Right lobe of liver (tissue), 6 donors: ENCODE data around the gene TGFBR3. TPM values are rescaled to one million over a fixed set of nuclear protein-coding genes. Genes with fewer than 3 reads are reported as not detected.

Experiments
- ATAC-seq, 4 donors: fragments of 200-7000 bp; cut with Tn5 transposase; one replicate each; pipeline ENCODE4 v1.9.1; 2020; ENCODE audit warnings: mild to moderate bottlenecking in 4 of 4, moderate library complexity in 4 of 4
- DNase-seq, 3 donors: peaks; one replicate each; pipeline ENCODE4 v3.0.0-alpha.2; 2020
- H3K27ac ChIP-seq, 3 donors: fragments of 200-600 bp; one replicate each; pipeline ENCODE4 v1.8.0; 2022
- H3K27me3 ChIP-seq, 2 donors: fragments of 200-600 bp; one replicate each; pipeline ENCODE4 v1.8.0; 2022
- H3K36me3 ChIP-seq, 4 donors: fragments of 200-600 bp; sonication (generic) in 1 of 4; one replicate each; pipeline versions ENCODE4 v1.5.1 to v1.8.0; 2017 to 2022; ENCODE audit warnings: control low read depth in 1 of 4
- H3K4me1 ChIP-seq, 4 donors: fragments of 200-600 bp; sonication (generic) in 1 of 4; one replicate each; pipeline versions ENCODE4 v1.5.1 to v1.8.0; 2017 to 2022; ENCODE audit warnings: control low read depth in 1 of 4
- H3K4me3 ChIP-seq, 3 donors: fragments of 200-600 bp; one replicate each; pipeline ENCODE4 v1.8.0; 2022
- H3K9me3 ChIP-seq, 4 donors: fragments of 200-600 bp; sonication (generic) in 1 of 4; one replicate each; pipeline versions ENCODE4 v1.5.1 to v1.8.0; 2017 to 2022; ENCODE audit warnings: control low read depth in 1 of 4
- CTCF ChIP-seq, 4 donors: fragments of 200-600 bp in 3 of 4; fragments of 450-650 bp in 1 of 4; IDR thresholded peaks; one replicate each; pipeline versions ENCODE4 v1.5.1 to v1.8.0; 2016 to 2022; ENCODE audit warnings: antibody characterized with exemption in 4 of 4, mild to moderate bottlenecking in 2 of 4
- POLR2A ChIP-seq: fragments of 450-650 bp; IDR thresholded peaks from one replicate; pipeline ENCODE4 v1.6.1; 2017; ENCODE audit warnings: antibody characterized with exemption, mild to moderate bottlenecking
- WGBS: methylation state at CpG from one replicate; pipeline ENCODE4 v1.1.6; 2018; ENCODE audit warnings: low coverage, low lambda C conversion rate; ENCODE audit not compliant: insufficient coverage; ENCODE audit errors: missing lambda C conversion rate; 5-methylcytosine and 5-hydroxymethylcytosine counted together
- intact Hi-C, 2 donors: fragments of 100-400 bp; cut with DNase I; formaldehyde crosslinking; loops; one replicate each; pipeline versions ENCODE4 v1.11.2 to v1.14.1; 2022
- total RNA-seq, 6 experiments: library from RNA; depleted of rRNA in 2 of 6; stranded (reverse); fragments of >200 nt in 2 of 6; fragmentation: NEBNext Ultra II Directional in 3 of 6; extraction: Animal tissue kit (Norgen Biotek cat#: 25700) in 3 of 6; gene quantifications; one replicate each; pipeline versions ENCODE4 v1.1.0 to v1.2.4, GENCODE V29; 2016 to 2023
- donor health status: DM: no; HTN: yes; CAD: no.
- donor health status: DM: no; HTN: no; CAD: no.
- donor health status: DM: no; HTN: no; CAD: no.
- donor health status: DM: no; HTN: yes; CAD: no.
- donor health status: DM: no; HTN: yes; CAD: no.

Gene TGFBR3
- total RNA-seq, 6 experiments from 2014 or later = 9.0 to 32.3 (median 18.1) TPM

GRCh38 chr1:91768786-91769725, 116.9 kb downstream of the TGFBR3 start:
- Histone ChIP-seq H3K27ac (peak overlapping the region in 2 of 3 donors; percentile 72 to 83), H3K4me3 (no peak overlapping the region), H3K27me3 (no peaks in the 10 kb centered on the region), H3K4me1 (peaks cover 0 to 35% (median 12%) of the 10 kb centered on the region in 4 donors), H3K36me3 (no peaks in the 10 kb centered on the region), H3K9me3 (no peaks in the 10 kb centered on the region)
- WGBS = 70% methylated on average over 9 of the region's 9 CpGs
- ATAC-seq = no peak
- DNase-seq = no peak
- intact Hi-C loops = no loop called here
- TF ChIP-seq CTCF (IDR thresholded peaks at IDR 0.05) (no peak), POLR2A (no peak)

GRCh38 chr1:91768120-91768519, 117.8 kb downstream of the TGFBR3 start:
- H3K4me3 ChIP-seq = no peak overlapping the region
- peak in 1 of 4 donors; percentile 4 for ATAC-seq
- TF ChIP-seq POLR2A (no peak), CTCF (IDR thresholded peaks at IDR 0.05) (no peak)
- intact Hi-C loops = no loop called here
- no peaks in the 10 kb centered on the region for H3K27me3 ChIP-seq
- DNase-seq = no peak
- no peaks in the 10 kb centered on the region for H3K36me3 ChIP-seq
- H3K27ac ChIP-seq = no peak overlapping the region
- WGBS = 100% methylated on average over 4 of the region's 4 CpGs
- H3K4me1 ChIP-seq = peaks cover 0 to 28% (median 13%) of the 10 kb centered on the region in 4 donors
- H3K9me3 ChIP-seq = no peaks in the 10 kb centered on the region

GRCh38 chr1:91766883-91767282, 119.1 kb downstream of the TGFBR3 start:
- no peaks in the 10 kb centered on the region for H3K9me3 ChIP-seq
- H3K36me3 ChIP-seq = no peaks in the 10 kb centered on the region
- no peaks in the 10 kb centered on the region for H3K27me3 ChIP-seq
- no peak overlapping the region for H3K4me3 ChIP-seq
- intact Hi-C loops = no loop called here
- DNase-seq (no peak), ATAC-seq (no peak)
- no CpG with 5 or more reads among the region's 5 CpGs for WGBS
- TF ChIP-seq CTCF (IDR thresholded peaks at IDR 0.05) (no peak), POLR2A (no peak)
- peaks cover 0 to 28% (median 15%) of the 10 kb centered on the region in 4 donors for H3K4me1 ChIP-seq
- no peak overlapping the region for H3K27ac ChIP-seq

GRCh38 chr1:91765880-91766443, 120.0 kb downstream of the TGFBR3 start:
- TF ChIP-seq POLR2A (no peak), CTCF (IDR thresholded peaks at IDR 0.05) (no peak)
- DNase-seq (no peak), ATAC-seq (no peak)
- H3K36me3 ChIP-seq = no peaks in the 10 kb centered on the region
- intact Hi-C loops = no loop called here
- peak overlapping the region; percentile 34 to 68 (median 37) for H3K27ac ChIP-seq
- no peaks in the 10 kb centered on the region for H3K27me3 ChIP-seq
- peaks cover 0 to 28% (median 17%) of the 10 kb centered on the region in 4 donors for H3K4me1 ChIP-seq
- WGBS = 58% methylated on average over 3 of the region's 3 CpGs
- no peak overlapping the region for H3K4me3 ChIP-seq
- no peaks in the 10 kb centered on the region for H3K9me3 ChIP-seq
